H9 (cell line): Measurements from ENCODE around the gene NVL. TPM values are rescaled to one million over a fixed set of nuclear protein-coding genes. Genes with fewer than 3 reads are reported as not detected.

ENCODE experiments used
- DNase-seq: peaks from one replicate; pipeline ENCODE4 v3.0.0-alpha.2; 2017
- H2AFZ ChIP-seq: one replicate; pipeline ENCODE4 v1.6.1; 2013; ENCODE audit warnings: mild to moderate bottlenecking, low read length, control low read depth, moderate library complexity
- H2AK5ac ChIP-seq: 2 replicates; pipeline ENCODE4 v1.6.1; 2013; ENCODE audit warnings: low read length, control low read depth, mixed read lengths; ENCODE audit not compliant: insufficient read length
- H2BK120ac ChIP-seq: one replicate; pipeline ENCODE4 v1.6.1; 2013; ENCODE audit warnings: low read depth, mild to moderate bottlenecking, low read length, control low read depth, inconsistent platforms; ENCODE audit not compliant: poor library complexity, severe bottlenecking
- H2BK12ac ChIP-seq: 2 replicates; pipeline ENCODE4 v1.6.1; 2013; ENCODE audit warnings: low read length, control low read depth, mixed read lengths, low read depth; ENCODE audit not compliant: insufficient read length
- H2BK15ac ChIP-seq: 2 replicates; pipeline ENCODE4 v1.6.1; 2013; ENCODE audit warnings: low read depth, low read length, control low read depth
- H2BK20ac ChIP-seq: one replicate; pipeline ENCODE4 v1.6.1; 2013; ENCODE audit warnings: low read depth, mild to moderate bottlenecking, low read length, control low read depth, inconsistent platforms; ENCODE audit not compliant: poor library complexity, severe bottlenecking
- H2BK5ac ChIP-seq: 2 replicates; pipeline ENCODE4 v1.6.1; 2013; ENCODE audit warnings: low read length, control low read depth, mixed read lengths; ENCODE audit not compliant: insufficient read length
- H3K14ac ChIP-seq: 2 replicates; pipeline ENCODE4 v1.6.1; 2013; ENCODE audit warnings: low read length, control low read depth; ENCODE audit not compliant: insufficient read depth
- H3K18ac ChIP-seq: 2 replicates; pipeline ENCODE4 v1.6.1; 2013; ENCODE audit warnings: low read depth, mild to moderate bottlenecking, mixed read lengths, low read length, control low read depth; ENCODE audit not compliant: insufficient read length
- H3K23ac ChIP-seq: 2 replicates; pipeline ENCODE4 v1.6.1; 2013; ENCODE audit warnings: low read length, control low read depth, mixed read lengths, low read depth; ENCODE audit not compliant: insufficient read length
- H3K23me2 ChIP-seq: 2 replicates; pipeline ENCODE4 v1.6.1; 2013; ENCODE audit warnings: low read depth, mild to moderate bottlenecking, mixed read lengths, low read length, control low read depth; ENCODE audit not compliant: insufficient read length, poor library complexity, severe bottlenecking
- H3K27ac ChIP-seq: 2 replicates; pipeline ENCODE4 v1.5.1; 2013; ENCODE audit warnings: low read length, control low read depth, mixed read lengths, low read depth; ENCODE audit not compliant: insufficient read length
- H3K27me3 ChIP-seq: 2 replicates; pipeline ENCODE4 v1.6.1; 2013; ENCODE audit warnings: low read length, control low read depth, inconsistent platforms; ENCODE audit not compliant: insufficient read depth
- H3K4ac ChIP-seq: 2 replicates; pipeline ENCODE4 v1.6.1; 2013; ENCODE audit warnings: low read depth, mild to moderate bottlenecking, control low read depth, inconsistent platforms, low read length, moderate library complexity
- H3K4me1 ChIP-seq: 2 replicates; pipeline ENCODE4 v1.6.1; 2013; ENCODE audit warnings: low read length, control low read depth, inconsistent platforms; ENCODE audit not compliant: insufficient read depth
- H3K4me2 ChIP-seq: 2 replicates; pipeline ENCODE4 v1.6.1; 2013; ENCODE audit warnings: low read length, control low read depth, mixed read lengths; ENCODE audit not compliant: insufficient read length, insufficient read depth
- H3K56ac ChIP-seq: 2 replicates; pipeline ENCODE4 v1.6.1; 2013; ENCODE audit warnings: low read depth, mild to moderate bottlenecking, mixed read lengths, low read length, control low read depth; ENCODE audit not compliant: insufficient read length
- H3K79me1 ChIP-seq: 2 replicates; pipeline ENCODE4 v1.6.1; 2013; ENCODE audit warnings: low read depth, mild to moderate bottlenecking, moderate library complexity, low read length, control low read depth, inconsistent platforms; ENCODE audit not compliant: insufficient read depth, poor library complexity, severe bottlenecking
- H3K79me2 ChIP-seq: 2 replicates; pipeline ENCODE4 v1.6.1; 2013; ENCODE audit warnings: low read length, control low read depth, inconsistent platforms; ENCODE audit not compliant: insufficient read depth
- H3K9ac ChIP-seq: 2 replicates; pipeline ENCODE4 v1.6.1; 2013; ENCODE audit warnings: low read length, control low read depth, mixed read lengths; ENCODE audit not compliant: insufficient read length; ENCODE audit errors: extremely low read depth
- H3K9me3 ChIP-seq: one replicate; pipeline ENCODE4 v1.6.1; 2013; ENCODE audit warnings: low read depth, low read length, inconsistent platforms; ENCODE audit not compliant: control insufficient read depth
- H3T11ph ChIP-seq: one replicate; pipeline ENCODE4 v1.6.1; 2013; ENCODE audit warnings: mild to moderate bottlenecking, low read length, control low read depth, inconsistent platforms
- H4K20me1 ChIP-seq: one replicate; pipeline ENCODE4 v1.6.1; 2013; ENCODE audit not compliant: control insufficient read depth, insufficient read length, insufficient read depth
- H4K5ac ChIP-seq: 2 replicates; pipeline ENCODE4 v1.6.1; 2013; ENCODE audit warnings: low read depth, mild to moderate bottlenecking, mixed read lengths, low read length, control low read depth; ENCODE audit not compliant: insufficient read length
- H4K8ac ChIP-seq: replicated peaks from 2 replicates; pipeline ENCODE4 v1.6.1; 2013; ENCODE audit warnings: low read length, control low read depth, mixed read lengths, low read depth; ENCODE audit not compliant: insufficient read length
- H4K91ac ChIP-seq: 2 replicates; pipeline ENCODE4 v1.6.1; 2013; ENCODE audit warnings: low read depth, mild to moderate bottlenecking, moderate library complexity, mixed read lengths, low read length, control low read depth; ENCODE audit not compliant: insufficient read length
- H3K27ac Mint-ChIP-seq, 3 experiments: 2 replicates in 2 of 3; 3 replicates in 1 of 3; pipeline ENCODE4 v1.8.0; 2020 to 2021; ENCODE audit warnings: mixed read lengths in 3 of 3, mild to moderate bottlenecking in 1 of 3, moderate library complexity in 1 of 3
- H3K27me3 Mint-ChIP-seq: 2 replicates; pipeline ENCODE4 v1.8.0; 2021; ENCODE audit warnings: low read depth, mild to moderate bottlenecking, moderate library complexity, mixed read lengths
- H3K36me3 Mint-ChIP-seq, 3 experiments: 2 replicates in 2 of 3; 3 replicates in 1 of 3; pipeline ENCODE4 v1.8.0; 2020 to 2021; ENCODE audit warnings: low read depth in 3 of 3, mixed read lengths in 3 of 3; ENCODE audit not compliant: insufficient read depth in 1 of 3
- H3K4me1 Mint-ChIP-seq, 2 experiments: 2 replicates each; pipeline ENCODE4 v1.8.0; 2020; ENCODE audit warnings: mixed read lengths in 2 of 2
- H3K4me3 Mint-ChIP-seq, 2 experiments: 2 replicates in 1 of 2; 3 replicates in 1 of 2; pipeline ENCODE4 v1.8.0; 2020 to 2021; ENCODE audit warnings: mild to moderate bottlenecking in 2 of 2, mixed read lengths in 2 of 2, moderate library complexity in 1 of 2
- H3K9me3 Mint-ChIP-seq, 2 experiments: 2 replicates in 1 of 2; 3 replicates in 1 of 2; pipeline ENCODE4 v1.8.0; 2020; ENCODE audit warnings: mild to moderate bottlenecking in 2 of 2, mixed read lengths in 2 of 2, moderate library complexity in 1 of 2
- WGBS: extraction: QIAGEN DNeasy Blood & Tissue Kit; methylation state at CpG from one replicate; pipeline ENCODE4 v1.1.7; 2013; ENCODE audit warnings: missing lambda C conversion rate, low lambda C conversion rate, mixed read lengths; ENCODE audit not compliant: insufficient read length; ENCODE audit errors: extremely low coverage; 5-methylcytosine and 5-hydroxymethylcytosine counted together
- total RNA-seq: library from RNA; stranded (reverse); gene quantifications from 2 replicates; pipeline ENCODE4 v1.2.1, GENCODE V29; 2021
- TF ChIP-seq, protein P1 (sequence below): fragments of 200-600 bp; sonication (generic); conservative IDR thresholded peaks from 3 replicates; pipeline ENCODE4 v1.8.0; 2021; ENCODE audit warnings: antibody characterized with exemption, mild to moderate bottlenecking

NVL gene
- total RNA-seq, 1 experiment from 2014 or later, result 66.9 TPM

DNA sequence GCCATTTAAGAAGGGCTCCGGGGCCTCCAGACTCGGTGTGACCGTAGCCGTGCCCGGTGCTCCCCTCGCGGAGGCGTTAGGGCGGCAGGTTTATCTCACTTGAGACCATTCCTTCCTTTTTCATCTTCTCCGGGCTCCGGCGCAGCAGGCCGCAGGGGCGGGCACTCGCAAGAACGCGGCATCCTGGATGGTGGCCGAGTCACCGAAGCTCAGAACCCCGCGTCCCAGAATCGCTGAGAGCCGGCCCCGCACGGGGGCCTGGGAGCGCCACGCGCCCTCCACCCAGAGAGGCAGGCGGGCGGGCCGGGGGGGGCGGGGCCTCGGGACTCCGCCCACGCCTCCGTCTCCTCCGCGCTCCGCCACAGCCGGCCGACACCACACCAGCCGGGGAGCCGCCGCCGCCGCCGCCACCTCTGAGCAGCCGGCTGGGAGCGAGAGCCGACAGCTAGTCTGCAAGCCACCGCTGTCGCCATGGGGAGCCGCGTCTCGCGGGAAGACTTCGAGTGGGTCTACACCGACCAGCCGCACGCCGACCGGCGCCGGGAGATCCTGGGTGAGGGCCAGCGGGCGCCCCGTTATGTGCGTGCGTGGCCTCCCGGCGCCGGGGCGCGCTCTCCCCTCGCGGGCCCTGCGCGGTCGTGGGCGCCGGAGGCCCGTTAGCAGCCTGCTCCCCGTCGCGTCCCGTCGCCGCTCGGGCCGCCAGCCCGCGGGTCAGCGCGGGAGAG is 146.9 kb downstream of the NVL start, which contains the start of gene DEGS1:
Gene DEGS1 (plus strand): TSS at position 375 of the 725 bp plus-strand sequence. CDS start 97 bp downstream, at position 472.
- Histone ChIP-seq H4K91ac (no peak within 1 kb of the TSS), H3K18ac (peak within 1 kb of the TSS; percentile 16), H2BK15ac (no peak within 1 kb of the TSS; the same call in 1 of the 2 replicates), H2AFZ (no peak within 1 kb of the TSS), H4K5ac (no peak within 1 kb of the TSS), H3K56ac (no peak within 1 kb of the TSS), H3K9ac (peak within 1 kb of the TSS; percentile 40), H3K79me1 (no peaks in the 10 kb centered on the region), H3K14ac (peak within 1 kb of the TSS; percentile 78), H2BK12ac (no peak within 1 kb of the TSS), H4K20me1 (no peaks in the 10 kb centered on the region), H3K23ac (no peak within 1 kb of the TSS), H3K4me1 (no peaks in the 10 kb centered on the region), H3K27me3 (no peaks in the 10 kb centered on the region), H2BK120ac (no peak within 1 kb of the TSS), H3T11ph (no peak within 1 kb of the TSS), H3K4me2 (peak within 1 kb of the TSS; percentile 61), H2AK5ac (no peak within 1 kb of the TSS), H3K27ac (no peak within 1 kb of the TSS), H3K79me2 (peaks cover 18% of the 10 kb centered on the region; the same call in 1 of the 2 replicates), H3K23me2 (peaks cover 11% of the 10 kb centered on the region), H3K9me3 (no peaks in the 10 kb centered on the region), H2BK20ac (no peak within 1 kb of the TSS), H4K8ac (no peak within 1 kb of the TSS), H2BK5ac (no peak within 1 kb of the TSS), H3K4ac (no peak within 1 kb of the TSS)
- H3K36me3 Mint-ChIP-seq, result peaks cover 23 to 32% (median 23%) of the 10 kb centered on the region in 3 experiments
- peaks cover 25 to 37% of the 10 kb centered on the region in 2 experiments for H3K4me1 Mint-ChIP-seq
- WGBS, result no CpG with 5 or more reads among the region's 94 CpGs
- H3K4me3 Mint-ChIP-seq, result peak within 1 kb of the TSS; percentile 82 to 86
- no peaks in the 10 kb centered on the region; a peak in 2 of 5 replicates for H3K9me3 Mint-ChIP-seq
- peak within 1 kb of the TSS; percentile 3 to 70 (median 59); a peak in 4 of 7 replicates for H3K27ac Mint-ChIP-seq
- DNase-seq, result peak; percentile 92
- H3K27me3 Mint-ChIP-seq, result no peaks in the 10 kb centered on the region; the same call in 1 of the 2 replicates
- TF ChIP-seq, protein P1, sequence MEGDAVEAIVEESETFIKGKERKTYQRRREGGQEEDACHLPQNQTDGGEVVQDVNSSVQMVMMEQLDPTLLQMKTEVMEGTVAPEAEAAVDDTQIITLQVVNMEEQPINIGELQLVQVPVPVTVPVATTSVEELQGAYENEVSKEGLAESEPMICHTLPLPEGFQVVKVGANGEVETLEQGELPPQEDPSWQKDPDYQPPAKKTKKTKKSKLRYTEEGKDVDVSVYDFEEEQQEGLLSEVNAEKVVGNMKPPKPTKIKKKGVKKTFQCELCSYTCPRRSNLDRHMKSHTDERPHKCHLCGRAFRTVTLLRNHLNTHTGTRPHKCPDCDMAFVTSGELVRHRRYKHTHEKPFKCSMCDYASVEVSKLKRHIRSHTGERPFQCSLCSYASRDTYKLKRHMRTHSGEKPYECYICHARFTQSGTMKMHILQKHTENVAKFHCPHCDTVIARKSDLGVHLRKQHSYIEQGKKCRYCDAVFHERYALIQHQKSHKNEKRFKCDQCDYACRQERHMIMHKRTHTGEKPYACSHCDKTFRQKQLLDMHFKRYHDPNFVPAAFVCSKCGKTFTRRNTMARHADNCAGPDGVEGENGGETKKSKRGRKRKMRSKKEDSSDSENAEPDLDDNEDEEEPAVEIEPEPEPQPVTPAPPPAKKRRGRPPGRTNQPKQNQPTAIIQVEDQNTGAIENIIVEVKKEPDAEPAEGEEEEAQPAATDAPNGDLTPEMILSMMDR, result no peak
